HFF-Myc (cell line): ENCODE results near the gene ELOVL3.

Experiments
- DNase-seq: peaks from one replicate; pipeline ENCODE4 v3.0.0-alpha.2; 2011; ENCODE audit warnings: low read depth; ENCODE audit errors: extremely low read depth
- H3K4me3 ChIP-seq: replicated peaks from 2 replicates; pipeline ENCODE4 v1.5.1; 2011; ENCODE audit warnings: low read depth, mild to moderate bottlenecking, control low read depth, low read length
- TF ChIP-seq, protein P1 (sequence below): IDR thresholded peaks from 2 replicates; pipeline ENCODE4 v1.5.1; 2012; ENCODE audit warnings: mild to moderate bottlenecking, low read depth, low read length, control low read depth; ENCODE audit errors: missing control alignments

The ELOVL3 gene

DNA sequence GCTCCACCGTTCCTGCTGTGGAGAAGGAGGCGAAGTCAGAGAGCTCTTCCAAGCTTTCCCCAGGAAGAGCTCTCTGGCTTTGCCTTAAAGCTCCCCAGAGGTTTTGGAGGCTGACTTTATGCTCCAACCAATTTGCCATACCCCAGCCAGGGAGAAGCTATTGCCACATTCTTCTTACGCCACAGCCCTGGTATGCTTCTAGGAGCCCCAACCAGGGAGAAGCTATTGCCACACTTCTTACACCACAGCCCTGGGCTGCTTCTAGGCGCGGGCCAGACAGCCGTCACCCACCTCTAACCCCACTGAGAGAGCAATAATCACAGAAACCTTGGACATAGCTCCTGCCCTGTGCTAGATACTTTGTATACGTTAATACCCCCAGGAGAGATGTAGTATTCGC, 951 bp downstream of the ELOVL3 start:
- H3K4me3 ChIP-seq: no peak overlapping the region
- DNase-seq: no peak
- TF ChIP-seq, protein P1, sequence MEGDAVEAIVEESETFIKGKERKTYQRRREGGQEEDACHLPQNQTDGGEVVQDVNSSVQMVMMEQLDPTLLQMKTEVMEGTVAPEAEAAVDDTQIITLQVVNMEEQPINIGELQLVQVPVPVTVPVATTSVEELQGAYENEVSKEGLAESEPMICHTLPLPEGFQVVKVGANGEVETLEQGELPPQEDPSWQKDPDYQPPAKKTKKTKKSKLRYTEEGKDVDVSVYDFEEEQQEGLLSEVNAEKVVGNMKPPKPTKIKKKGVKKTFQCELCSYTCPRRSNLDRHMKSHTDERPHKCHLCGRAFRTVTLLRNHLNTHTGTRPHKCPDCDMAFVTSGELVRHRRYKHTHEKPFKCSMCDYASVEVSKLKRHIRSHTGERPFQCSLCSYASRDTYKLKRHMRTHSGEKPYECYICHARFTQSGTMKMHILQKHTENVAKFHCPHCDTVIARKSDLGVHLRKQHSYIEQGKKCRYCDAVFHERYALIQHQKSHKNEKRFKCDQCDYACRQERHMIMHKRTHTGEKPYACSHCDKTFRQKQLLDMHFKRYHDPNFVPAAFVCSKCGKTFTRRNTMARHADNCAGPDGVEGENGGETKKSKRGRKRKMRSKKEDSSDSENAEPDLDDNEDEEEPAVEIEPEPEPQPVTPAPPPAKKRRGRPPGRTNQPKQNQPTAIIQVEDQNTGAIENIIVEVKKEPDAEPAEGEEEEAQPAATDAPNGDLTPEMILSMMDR: no peak

DNA sequence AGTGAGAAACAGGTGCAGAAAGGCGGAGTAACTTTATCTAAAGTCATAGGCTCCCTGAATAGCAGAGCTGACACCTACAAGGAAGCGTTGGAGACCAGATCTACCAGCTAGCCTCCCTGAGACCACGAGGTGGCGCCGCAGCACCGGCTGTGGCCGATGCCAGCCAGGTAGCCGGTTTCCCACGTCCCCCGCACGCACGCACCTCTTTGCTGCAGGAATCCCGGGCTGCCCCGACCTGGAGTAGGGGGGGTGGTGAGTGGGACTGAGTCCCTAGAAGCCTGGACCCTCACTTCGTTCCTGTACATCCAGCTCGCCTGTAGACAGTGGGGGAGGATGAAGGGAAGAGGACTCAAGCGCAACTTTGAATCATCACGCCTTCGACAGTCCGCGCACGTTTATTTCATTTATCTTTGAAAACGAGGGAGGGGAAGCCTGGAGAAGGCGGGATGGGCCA, 3.7 kb downstream of the ELOVL3 start:
- 0 out of 2 replicates have a peak overlapping the region, but pooled peaks have one; percentile 19 for H3K4me3 ChIP-seq
- peak; percentile 25 for DNase-seq
- TF ChIP-seq, protein P1: peak; percentile 97

DNA sequence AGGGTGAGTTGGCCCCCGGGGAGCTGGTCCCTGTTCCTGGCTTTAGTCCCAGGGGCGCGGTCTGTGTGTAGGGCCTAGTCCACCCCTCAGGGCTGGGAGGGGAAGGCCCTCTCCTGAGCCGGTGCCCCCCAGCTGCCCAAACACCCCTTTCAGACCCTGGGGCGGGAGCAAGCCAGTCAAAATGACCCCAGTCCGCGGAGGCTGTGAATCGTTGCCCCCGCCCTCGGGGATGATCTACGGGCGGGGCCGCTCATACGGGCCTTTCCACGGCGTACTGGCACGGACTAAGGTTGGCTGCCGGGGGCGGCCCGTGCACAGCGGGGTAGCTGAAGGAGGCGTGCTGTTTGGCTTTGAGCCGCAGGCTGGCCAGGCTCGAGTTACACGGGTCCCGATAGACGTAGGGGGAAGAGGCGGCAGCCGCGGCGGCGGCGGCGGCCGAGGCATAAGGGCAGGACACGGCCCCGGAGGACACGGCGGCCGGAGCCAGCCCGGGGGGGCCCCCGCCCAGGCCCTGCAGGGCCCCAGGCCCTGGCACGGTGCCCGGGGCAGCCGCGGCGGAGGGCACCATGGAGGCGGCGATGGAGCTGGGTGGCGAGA, 4.3 kb downstream of the ELOVL3 start:
- TF ChIP-seq, protein P1: no peak
- peak; percentile 12 for DNase-seq
- peak overlapping the region; percentile 23 for H3K4me3 ChIP-seq

GRCh38 chr10:102230861-102231356, 4.8 kb downstream of the ELOVL3 start:
- DNase-seq: no peak

DNA sequence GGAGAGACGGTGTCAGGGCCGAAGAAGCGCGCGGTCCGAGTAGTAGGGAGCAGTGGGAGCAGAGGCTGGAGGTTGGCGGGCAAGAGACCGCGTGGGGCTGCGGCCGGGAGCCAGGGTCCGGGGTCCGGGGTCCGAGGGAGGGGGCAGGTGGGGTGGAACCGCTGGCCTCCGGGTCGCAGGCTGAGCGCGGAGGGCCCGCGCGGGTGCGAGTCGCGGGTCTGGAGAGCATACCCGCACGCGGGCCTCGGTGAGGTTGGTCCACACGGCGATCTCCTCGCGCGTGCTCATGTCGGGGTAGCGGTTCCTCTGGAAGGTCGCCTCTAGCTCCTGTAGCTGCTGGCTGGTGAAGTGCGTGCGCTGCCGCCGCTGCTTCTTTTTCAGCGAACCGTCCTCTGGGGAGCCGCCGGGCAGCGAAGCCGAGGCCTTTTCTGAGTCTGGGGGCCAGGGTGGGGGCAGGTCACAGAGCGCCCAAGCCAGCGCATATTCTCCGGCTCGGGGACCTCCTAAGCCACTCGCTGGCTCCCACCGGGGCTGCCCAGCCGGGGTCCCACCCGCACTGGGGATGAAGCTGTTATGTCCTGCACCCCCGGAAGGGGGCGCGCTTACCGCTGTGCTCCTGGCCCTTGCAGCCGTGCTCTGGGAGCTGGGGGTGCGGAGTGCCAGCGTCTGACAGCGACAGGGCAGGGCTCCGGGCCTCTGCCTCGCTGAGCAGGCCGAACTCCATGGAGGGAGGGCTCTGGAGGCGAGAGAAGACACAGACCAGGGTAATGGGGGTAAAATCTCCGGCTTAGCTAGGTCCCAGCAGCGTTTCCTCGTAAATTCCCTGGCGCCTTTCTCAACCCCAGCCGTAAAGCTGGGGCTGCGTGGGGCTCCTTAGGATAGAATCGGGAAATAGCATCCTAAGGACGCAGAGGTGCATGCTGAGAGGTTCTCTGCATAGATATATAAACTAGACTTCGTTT, 5.5 kb downstream of the ELOVL3 start:
- H3K4me3 ChIP-seq: no peak overlapping the region
- no peak for DNase-seq

More at GRCh38 chr10:102230861-102231356, 4.8 kb downstream of the ELOVL3 start:
- H3K4me3 ChIP-seq: peak overlapping the region; percentile 23
- TF ChIP-seq, protein P1: peak; percentile 8

DNA sequence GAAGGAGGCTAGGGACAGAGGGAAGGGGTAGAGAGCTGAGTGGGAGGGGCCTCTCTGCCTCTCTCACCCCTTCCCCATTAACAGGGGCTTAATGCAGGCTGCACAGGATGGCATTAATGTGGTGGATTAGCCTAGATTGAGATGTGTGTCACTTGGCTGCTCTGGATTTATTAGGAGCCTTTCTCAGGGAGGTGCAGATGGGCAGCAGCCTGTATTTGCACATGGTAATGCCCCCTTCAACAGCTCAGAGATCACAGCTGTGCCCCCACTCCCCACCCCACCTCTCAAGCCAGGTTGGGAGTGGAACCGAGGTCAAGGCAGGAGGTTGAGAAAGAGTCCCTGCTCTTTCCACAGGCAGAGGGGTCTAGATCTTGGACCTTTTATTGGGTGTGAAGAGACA, 7.9 kb downstream of the ELOVL3 start:
- no peak overlapping the region for H3K4me3 ChIP-seq
- TF ChIP-seq, protein P1: no peak

More for the DNA sequence above, 5.5 kb downstream of the ELOVL3 start:
- TF ChIP-seq, protein P1: peak; percentile 82

More for the DNA sequence above, 7.9 kb downstream of the ELOVL3 start:
- no peak for DNase-seq
